OCI-LY7 (cell line): ENCODE results near the gene TES. TPM values are rescaled to one million over a fixed set of nuclear protein-coding genes. Genes with fewer than 3 reads are reported as not detected.

Source experiments
- BruUV-seq: library from RNA; stranded (reverse); fragments of 400-500 nt; replicated peaks from 2 replicates; lab custom pipeline; 2021; lab: Mats Ljungman, UMichigan
- CTCF ChIA-PET: fragments of 300-600 bp; sonication (Branson Sonifier 250); formaldehyde crosslinking; loops from one replicate; lab custom pipeline; 2022; ENCODE audit warnings: antibody characterized with exemption; ENCODE audit not compliant: unreplicated experiment; lab: Charles Lee
- POLR2A ChIA-PET: fragments of 300-600 bp; sonication (Branson Sonifier 250); formaldehyde crosslinking; loops from one replicate; lab custom pipeline; 2022; ENCODE audit warnings: antibody characterized with exemption; lab: Charles Lee
- DNase-seq: peaks from one replicate; pipeline ENCODE4 v3.0.0-alpha.2; 2015; ENCODE audit warnings: low spot score
- H2AFZ ChIP-seq: fragments of 200-600 bp; sonication (generic), shearing (Covaris generic); 2 replicates; pipeline ENCODE4 v1.6.1; 2014; ENCODE audit warnings: mild to moderate bottlenecking, antibody characterized with exemption, low read length, moderate library complexity
- H3K27ac ChIP-seq: fragments of 200-600 bp; sonication (generic); 2 replicates; pipeline ENCODE4 v1.5.1; 2014; ENCODE audit warnings: mixed run types, low read depth, mild to moderate bottlenecking, moderate library complexity, low read length, inconsistent platforms; ENCODE audit not compliant: poor library complexity, severe bottlenecking
- H3K36me3 ChIP-seq: fragments of 200-600 bp; sonication (generic); 2 replicates; pipeline ENCODE4 v1.6.1; 2014; ENCODE audit warnings: mild to moderate bottlenecking, antibody characterized with exemption, low read length, moderate library complexity, mixed read lengths; ENCODE audit not compliant: insufficient read depth
- H3K4me1 ChIP-seq: fragments of 200-600 bp; sonication (generic); 2 replicates; pipeline ENCODE4 v1.5.1; 2014; ENCODE audit warnings: mild to moderate bottlenecking, low read length; ENCODE audit not compliant: insufficient read depth, poor library complexity, severe bottlenecking
- H3K4me2 ChIP-seq: fragments of 200-600 bp; sonication (generic); 2 replicates; pipeline ENCODE4 v1.6.1; 2014; ENCODE audit warnings: mild to moderate bottlenecking, low read length
- H3K4me3 ChIP-seq: fragments of 200-600 bp; sonication (generic); 2 replicates; pipeline ENCODE4 v1.5.1; 2014; ENCODE audit warnings: mild to moderate bottlenecking, low read depth, low read length; ENCODE audit not compliant: poor library complexity, severe bottlenecking
- H3K79me2 ChIP-seq: fragments of 200-600 bp; sonication (generic); 2 replicates; pipeline ENCODE4 v1.6.1; 2016; ENCODE audit warnings: low read depth, mild to moderate bottlenecking, low read length, moderate library complexity, mixed read lengths; ENCODE audit not compliant: insufficient read depth
- H3K9me2 ChIP-seq: fragments of 200-600 bp; sonication (generic); 2 replicates; pipeline ENCODE4 v1.6.1; 2016; ENCODE audit warnings: mild to moderate bottlenecking, low read length, mixed read lengths; ENCODE audit not compliant: insufficient read depth
- H3K9me3 ChIP-seq: fragments of 200-600 bp; sonication (generic); 2 replicates; pipeline ENCODE4 v1.6.1; 2014; ENCODE audit warnings: mild to moderate bottlenecking, mixed run types, low read length, mixed read lengths
- H4K20me1 ChIP-seq: fragments of 200-600 bp; sonication (generic); 2 replicates; pipeline ENCODE4 v1.6.1; 2014; ENCODE audit warnings: mild to moderate bottlenecking, antibody characterized with exemption, low read length, moderate library complexity, mixed read lengths; ENCODE audit not compliant: insufficient read depth
- CTCF ChIP-seq: fragments of 200-600 bp; sonication (generic); conservative IDR thresholded peaks from 2 replicates; pipeline ENCODE4 v1.5.1; 2014; ENCODE audit warnings: mild to moderate bottlenecking, antibody characterized with exemption, low read length, moderate library complexity, mixed read lengths
- EZH2phosphoT487 ChIP-seq: fragments of 200-600 bp; sonication (generic); IDR thresholded peaks from 2 replicates; pipeline ENCODE4 v1.6.1; 2018; ENCODE audit warnings: low read depth, borderline replicate concordance, mild to moderate bottlenecking, mixed run types, antibody characterized with exemption, low read length, moderate library complexity, mixed read lengths
- intact Hi-C: fragments of 100-400 bp; cut with micrococcal nuclease; formaldehyde crosslinking; loops from one replicate; pipeline ENCODE4 v1.10.0; 2022; ENCODE audit not compliant: unreplicated experiment
- total RNA-seq, 2 experiments: library from RNA; depleted of rRNA in 1 of 2; stranded (reverse); fragments of >200 nt in 1 of 2; shearing (Covaris generic) in 1 of 2; gene quantifications; 2 replicates each; pipeline ENCODE4 v1.2.3, GENCODE V29; 2014 to 2022

TES gene
- total RNA-seq, 2 experiments from 2014 or later: not detected

DNA sequence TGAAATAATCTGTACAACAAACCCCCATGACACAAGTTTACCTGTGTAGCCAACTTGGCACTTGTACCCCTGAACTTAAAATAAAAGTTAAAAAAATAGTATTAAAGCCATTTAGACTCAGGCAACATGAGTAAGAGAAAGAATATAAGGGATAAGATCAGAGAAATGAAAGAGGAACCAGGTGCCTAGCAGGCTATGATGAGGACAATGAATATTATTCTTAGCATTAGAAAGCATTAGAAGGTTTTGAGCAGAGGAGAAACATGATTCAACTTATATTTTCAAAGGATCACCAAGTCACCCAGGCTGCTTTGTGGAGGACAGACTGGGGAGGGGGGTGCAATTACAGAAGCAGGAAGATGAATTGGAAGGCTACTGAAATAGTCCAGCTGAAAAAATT lies 48.1 kb upstream of the TES start:
- CTCF ChIA-PET: no interaction called here
- Histone ChIP-seq H3K79me2 (no peaks in the 10 kb centered on the region), H4K20me1 (no peaks in the 10 kb centered on the region), H3K36me3 (no peaks in the 10 kb centered on the region), H3K27ac (no peak overlapping the region), H2AFZ (no peak overlapping the region), H3K9me2 (no peaks in the 10 kb centered on the region), H3K9me3 (no peaks in the 10 kb centered on the region), H3K4me1 (no peaks in the 10 kb centered on the region), H3K4me2 (no peak overlapping the region), H3K4me3 (no peak overlapping the region)
- POLR2A ChIA-PET: interaction anchor here (2.2 kb wide), 1 partner anchor 10 kb away, joined by 5 read pairs; no protein-coding TSS in a partner anchor
- intact Hi-C loops: no loop called here
- DNase-seq: no peak
- TF ChIP-seq EZH2phosphoT487: no peak
- no peak for TF ChIP-seq CTCF
- BruUV-seq: no TSS peak

- ChIA-PET CTCF (no interaction called here), POLR2A (interaction anchor here (0.8 to 2.2 kb wide), 2 partner anchors 10 to 13 kb away, joined by 4 to 5 read pairs; no protein-coding TSS in a partner anchor)
- H3K4me2 ChIP-seq: no peak overlapping the region
- H3K4me3 ChIP-seq: no peak overlapping the region
- H3K36me3 ChIP-seq: no peaks in the 10 kb centered on the region
- no peak overlapping the region for H3K27ac ChIP-seq
- H4K20me1 ChIP-seq: no peaks in the 10 kb centered on the region
- TF ChIP-seq CTCF (no peak), EZH2phosphoT487 (no peak)
- no peaks in the 10 kb centered on the region for H3K4me1 ChIP-seq
- no peaks in the 10 kb centered on the region for H3K9me2 ChIP-seq
- intact Hi-C loops: no loop called here
- DNase-seq: no peak
- no TSS peak for BruUV-seq
- no peaks in the 10 kb centered on the region for H3K9me3 ChIP-seq
- H3K79me2 ChIP-seq: no peaks in the 10 kb centered on the region
- no peak overlapping the region for H2AFZ ChIP-seq
Measured at GRCh38 chr7:116162992-116163391, 47.3 kb upstream of the TES start.

DNA sequence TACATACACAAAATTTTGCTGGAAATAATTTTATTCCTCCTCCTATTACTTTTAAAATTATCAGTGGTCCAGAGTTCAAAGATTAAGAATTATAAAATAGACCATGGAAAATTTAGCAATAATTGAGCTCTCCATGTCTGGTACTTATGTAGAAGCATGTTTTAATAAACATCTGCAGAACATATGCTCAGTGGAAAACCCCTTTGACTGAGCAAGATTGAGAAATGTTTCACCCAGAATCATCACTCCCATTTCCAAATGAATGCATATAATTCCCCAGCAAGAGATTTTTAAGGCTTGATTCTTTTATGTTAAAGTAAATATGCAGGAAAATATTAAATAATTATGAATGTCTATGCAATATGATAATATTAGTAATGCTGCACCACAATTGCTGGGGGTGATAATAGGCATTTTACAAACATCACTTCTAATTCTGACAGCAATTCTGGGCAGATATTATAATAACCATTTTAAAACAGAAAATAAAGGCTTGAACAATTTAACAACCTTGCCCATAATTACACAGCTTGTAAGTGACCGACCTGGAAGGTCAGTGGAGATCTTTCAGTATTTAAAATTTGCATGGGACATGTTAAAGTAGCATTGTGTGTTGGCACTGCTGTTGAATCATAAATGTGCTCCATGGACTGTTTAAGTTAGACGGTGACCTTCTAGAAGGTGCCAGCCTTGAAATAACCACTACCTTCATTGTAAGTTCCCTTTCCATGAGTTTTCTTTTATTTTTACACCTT lies 45.6 kb upstream of the TES start:
- Histone ChIP-seq H3K79me2 (no peaks in the 10 kb centered on the region), H3K4me1 (no peaks in the 10 kb centered on the region), H2AFZ (no peak overlapping the region), H3K9me2 (no peaks in the 10 kb centered on the region), H3K27ac (no peak overlapping the region), H3K36me3 (no peaks in the 10 kb centered on the region), H3K4me2 (no peak overlapping the region), H3K4me3 (no peak overlapping the region), H3K9me3 (no peaks in the 10 kb centered on the region), H4K20me1 (no peaks in the 10 kb centered on the region)
- ChIA-PET POLR2A (interaction anchor here (2.2 kb wide), 1 partner anchor 12 kb away, joined by 5 read pairs; no protein-coding TSS in a partner anchor), CTCF (no interaction called here)
- BruUV-seq: no TSS peak
- intact Hi-C loops: no loop called here
- no peak for DNase-seq
- TF ChIP-seq EZH2phosphoT487: no peak
- no peak for TF ChIP-seq CTCF
